H9 (cell line): Measurements from ENCODE around the gene MFSD6. TPM values are rescaled to one million over a fixed set of nuclear protein-coding genes. Genes with fewer than 3 reads are reported as not detected.

Experiments used
- DNase-seq: peaks from one replicate; pipeline ENCODE4 v3.0.0-alpha.2; 2017
- H2AFZ ChIP-seq: one replicate; pipeline ENCODE4 v1.6.1; 2013; ENCODE audit warnings: mild to moderate bottlenecking, low read length, control low read depth, moderate library complexity
- H2AK5ac ChIP-seq: 2 replicates; pipeline ENCODE4 v1.6.1; 2013; ENCODE audit warnings: low read length, control low read depth, mixed read lengths; ENCODE audit not compliant: insufficient read length
- H2BK120ac ChIP-seq: one replicate; pipeline ENCODE4 v1.6.1; 2013; ENCODE audit warnings: low read depth, mild to moderate bottlenecking, low read length, control low read depth, inconsistent platforms; ENCODE audit not compliant: poor library complexity, severe bottlenecking
- H2BK12ac ChIP-seq: 2 replicates; pipeline ENCODE4 v1.6.1; 2013; ENCODE audit warnings: low read length, control low read depth, mixed read lengths, low read depth; ENCODE audit not compliant: insufficient read length
- H2BK15ac ChIP-seq: 2 replicates; pipeline ENCODE4 v1.6.1; 2013; ENCODE audit warnings: low read depth, low read length, control low read depth
- H2BK20ac ChIP-seq: one replicate; pipeline ENCODE4 v1.6.1; 2013; ENCODE audit warnings: low read depth, mild to moderate bottlenecking, low read length, control low read depth, inconsistent platforms; ENCODE audit not compliant: poor library complexity, severe bottlenecking
- H2BK5ac ChIP-seq: 2 replicates; pipeline ENCODE4 v1.6.1; 2013; ENCODE audit warnings: low read length, control low read depth, mixed read lengths; ENCODE audit not compliant: insufficient read length
- H3K14ac ChIP-seq: 2 replicates; pipeline ENCODE4 v1.6.1; 2013; ENCODE audit warnings: low read length, control low read depth; ENCODE audit not compliant: insufficient read depth
- H3K18ac ChIP-seq: 2 replicates; pipeline ENCODE4 v1.6.1; 2013; ENCODE audit warnings: low read depth, mild to moderate bottlenecking, mixed read lengths, low read length, control low read depth; ENCODE audit not compliant: insufficient read length
- H3K23ac ChIP-seq: 2 replicates; pipeline ENCODE4 v1.6.1; 2013; ENCODE audit warnings: low read length, control low read depth, mixed read lengths, low read depth; ENCODE audit not compliant: insufficient read length
- H3K23me2 ChIP-seq: 2 replicates; pipeline ENCODE4 v1.6.1; 2013; ENCODE audit warnings: low read depth, mild to moderate bottlenecking, mixed read lengths, low read length, control low read depth; ENCODE audit not compliant: insufficient read length, poor library complexity, severe bottlenecking
- H3K27ac ChIP-seq: 2 replicates; pipeline ENCODE4 v1.5.1; 2013; ENCODE audit warnings: low read length, control low read depth, mixed read lengths, low read depth; ENCODE audit not compliant: insufficient read length
- H3K27me3 ChIP-seq: 2 replicates; pipeline ENCODE4 v1.6.1; 2013; ENCODE audit warnings: low read length, control low read depth, inconsistent platforms; ENCODE audit not compliant: insufficient read depth
- H3K4ac ChIP-seq: 2 replicates; pipeline ENCODE4 v1.6.1; 2013; ENCODE audit warnings: low read depth, mild to moderate bottlenecking, control low read depth, inconsistent platforms, low read length, moderate library complexity
- H3K4me1 ChIP-seq: 2 replicates; pipeline ENCODE4 v1.6.1; 2013; ENCODE audit warnings: low read length, control low read depth, inconsistent platforms; ENCODE audit not compliant: insufficient read depth
- H3K4me2 ChIP-seq: 2 replicates; pipeline ENCODE4 v1.6.1; 2013; ENCODE audit warnings: low read length, control low read depth, mixed read lengths; ENCODE audit not compliant: insufficient read length, insufficient read depth
- H3K56ac ChIP-seq: 2 replicates; pipeline ENCODE4 v1.6.1; 2013; ENCODE audit warnings: low read depth, mild to moderate bottlenecking, mixed read lengths, low read length, control low read depth; ENCODE audit not compliant: insufficient read length
- H3K79me1 ChIP-seq: 2 replicates; pipeline ENCODE4 v1.6.1; 2013; ENCODE audit warnings: low read depth, mild to moderate bottlenecking, moderate library complexity, low read length, control low read depth, inconsistent platforms; ENCODE audit not compliant: insufficient read depth, poor library complexity, severe bottlenecking
- H3K79me2 ChIP-seq: 2 replicates; pipeline ENCODE4 v1.6.1; 2013; ENCODE audit warnings: low read length, control low read depth, inconsistent platforms; ENCODE audit not compliant: insufficient read depth
- H3K9ac ChIP-seq: 2 replicates; pipeline ENCODE4 v1.6.1; 2013; ENCODE audit warnings: low read length, control low read depth, mixed read lengths; ENCODE audit not compliant: insufficient read length; ENCODE audit errors: extremely low read depth
- H3K9me3 ChIP-seq: one replicate; pipeline ENCODE4 v1.6.1; 2013; ENCODE audit warnings: low read depth, low read length, inconsistent platforms; ENCODE audit not compliant: control insufficient read depth
- H3T11ph ChIP-seq: one replicate; pipeline ENCODE4 v1.6.1; 2013; ENCODE audit warnings: mild to moderate bottlenecking, low read length, control low read depth, inconsistent platforms
- H4K20me1 ChIP-seq: one replicate; pipeline ENCODE4 v1.6.1; 2013; ENCODE audit not compliant: control insufficient read depth, insufficient read length, insufficient read depth
- H4K5ac ChIP-seq: 2 replicates; pipeline ENCODE4 v1.6.1; 2013; ENCODE audit warnings: low read depth, mild to moderate bottlenecking, mixed read lengths, low read length, control low read depth; ENCODE audit not compliant: insufficient read length
- H4K8ac ChIP-seq: replicated peaks from 2 replicates; pipeline ENCODE4 v1.6.1; 2013; ENCODE audit warnings: low read length, control low read depth, mixed read lengths, low read depth; ENCODE audit not compliant: insufficient read length
- H4K91ac ChIP-seq: 2 replicates; pipeline ENCODE4 v1.6.1; 2013; ENCODE audit warnings: low read depth, mild to moderate bottlenecking, moderate library complexity, mixed read lengths, low read length, control low read depth; ENCODE audit not compliant: insufficient read length
- H3K27ac Mint-ChIP-seq, 3 experiments: 2 replicates in 2 of 3; 3 replicates in 1 of 3; pipeline ENCODE4 v1.8.0; 2020 to 2021; ENCODE audit warnings: mixed read lengths in 3 of 3, mild to moderate bottlenecking in 1 of 3, moderate library complexity in 1 of 3
- H3K27me3 Mint-ChIP-seq: 2 replicates; pipeline ENCODE4 v1.8.0; 2021; ENCODE audit warnings: low read depth, mild to moderate bottlenecking, moderate library complexity, mixed read lengths
- H3K36me3 Mint-ChIP-seq, 3 experiments: 2 replicates in 2 of 3; 3 replicates in 1 of 3; pipeline ENCODE4 v1.8.0; 2020 to 2021; ENCODE audit warnings: low read depth in 3 of 3, mixed read lengths in 3 of 3; ENCODE audit not compliant: insufficient read depth in 1 of 3
- H3K4me1 Mint-ChIP-seq, 2 experiments: 2 replicates each; pipeline ENCODE4 v1.8.0; 2020; ENCODE audit warnings: mixed read lengths in 2 of 2
- H3K4me3 Mint-ChIP-seq, 2 experiments: 2 replicates in 1 of 2; 3 replicates in 1 of 2; pipeline ENCODE4 v1.8.0; 2020 to 2021; ENCODE audit warnings: mild to moderate bottlenecking in 2 of 2, mixed read lengths in 2 of 2, moderate library complexity in 1 of 2
- H3K9me3 Mint-ChIP-seq, 2 experiments: 2 replicates in 1 of 2; 3 replicates in 1 of 2; pipeline ENCODE4 v1.8.0; 2020; ENCODE audit warnings: mild to moderate bottlenecking in 2 of 2, mixed read lengths in 2 of 2, moderate library complexity in 1 of 2
- WGBS: extraction: QIAGEN DNeasy Blood & Tissue Kit; methylation state at CpG from one replicate; pipeline ENCODE4 v1.1.7; 2013; ENCODE audit warnings: missing lambda C conversion rate, low lambda C conversion rate, mixed read lengths; ENCODE audit not compliant: insufficient read length; ENCODE audit errors: extremely low coverage; 5-methylcytosine and 5-hydroxymethylcytosine counted together
- total RNA-seq: library from RNA; stranded (reverse); gene quantifications from 2 replicates; pipeline ENCODE4 v1.2.1, GENCODE V29; 2021
- TF ChIP-seq, protein P1 (sequence below): fragments of 200-600 bp; sonication (generic); conservative IDR thresholded peaks from 3 replicates; pipeline ENCODE4 v1.8.0; 2021; ENCODE audit warnings: antibody characterized with exemption, mild to moderate bottlenecking

The MFSD6 gene
- total RNA-seq, 1 experiment from 2014 or later: 4.0 TPM

DNA sequence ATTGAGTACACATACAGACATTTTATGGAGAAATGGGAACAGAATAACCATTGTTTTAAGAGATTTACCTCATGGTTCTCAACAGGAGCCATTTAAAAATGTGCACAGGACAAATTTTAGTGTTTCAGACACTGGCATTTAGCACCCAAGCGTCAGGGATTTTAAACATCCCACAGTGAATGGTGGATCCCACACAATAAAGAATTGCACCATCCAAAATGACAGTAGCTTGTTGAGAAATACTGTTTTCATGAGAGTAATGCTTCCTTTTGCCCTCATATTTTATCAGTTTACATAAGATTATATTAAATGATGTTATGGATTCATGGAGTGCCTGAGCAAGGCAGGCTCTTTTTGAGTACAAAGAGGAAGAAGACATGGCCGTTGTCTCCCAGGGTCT lies 54.0 kb downstream of the MFSD6 start:
- no peak overlapping the region for H2BK120ac ChIP-seq
- TF ChIP-seq, protein P1, sequence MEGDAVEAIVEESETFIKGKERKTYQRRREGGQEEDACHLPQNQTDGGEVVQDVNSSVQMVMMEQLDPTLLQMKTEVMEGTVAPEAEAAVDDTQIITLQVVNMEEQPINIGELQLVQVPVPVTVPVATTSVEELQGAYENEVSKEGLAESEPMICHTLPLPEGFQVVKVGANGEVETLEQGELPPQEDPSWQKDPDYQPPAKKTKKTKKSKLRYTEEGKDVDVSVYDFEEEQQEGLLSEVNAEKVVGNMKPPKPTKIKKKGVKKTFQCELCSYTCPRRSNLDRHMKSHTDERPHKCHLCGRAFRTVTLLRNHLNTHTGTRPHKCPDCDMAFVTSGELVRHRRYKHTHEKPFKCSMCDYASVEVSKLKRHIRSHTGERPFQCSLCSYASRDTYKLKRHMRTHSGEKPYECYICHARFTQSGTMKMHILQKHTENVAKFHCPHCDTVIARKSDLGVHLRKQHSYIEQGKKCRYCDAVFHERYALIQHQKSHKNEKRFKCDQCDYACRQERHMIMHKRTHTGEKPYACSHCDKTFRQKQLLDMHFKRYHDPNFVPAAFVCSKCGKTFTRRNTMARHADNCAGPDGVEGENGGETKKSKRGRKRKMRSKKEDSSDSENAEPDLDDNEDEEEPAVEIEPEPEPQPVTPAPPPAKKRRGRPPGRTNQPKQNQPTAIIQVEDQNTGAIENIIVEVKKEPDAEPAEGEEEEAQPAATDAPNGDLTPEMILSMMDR: no peak
- H3K27me3 ChIP-seq: no peaks in the 10 kb centered on the region
- no peak overlapping the region for H3K27ac Mint-ChIP-seq
- H3K4me1 Mint-ChIP-seq: 0 out of 4 replicates have a peak, but pooled peaks cover 0 to 3% of the 10 kb centered on the region in 2 experiments
- no peaks in the 10 kb centered on the region for H3K27me3 Mint-ChIP-seq
- no peaks in the 10 kb centered on the region for H3K79me2 ChIP-seq
- no peak overlapping the region for H3K56ac ChIP-seq
- no peaks in the 10 kb centered on the region for H4K20me1 ChIP-seq
- H3K18ac ChIP-seq: no peak overlapping the region
- H4K5ac ChIP-seq: no peak overlapping the region
- no peak overlapping the region for H3K4me3 Mint-ChIP-seq
- H3T11ph ChIP-seq: no peak overlapping the region
- H3K23ac ChIP-seq: no peak overlapping the region
- H3K9me3 Mint-ChIP-seq: no peaks in the 10 kb centered on the region
- H3K4me1 ChIP-seq: no peaks in the 10 kb centered on the region
- H2BK12ac ChIP-seq: no peak overlapping the region
- H2AK5ac ChIP-seq: no peak overlapping the region
- H3K9me3 ChIP-seq: no peaks in the 10 kb centered on the region
- H3K27ac ChIP-seq: no peak overlapping the region
- no peak overlapping the region for H4K8ac ChIP-seq
- H3K79me1 ChIP-seq: no peaks in the 10 kb centered on the region
- H2BK20ac ChIP-seq: no peak overlapping the region
- WGBS: no CpG with 5 or more reads among the region's 2 CpGs
- H3K14ac ChIP-seq: no peak overlapping the region
- H4K91ac ChIP-seq: no peak overlapping the region
- no peak overlapping the region for H3K4ac ChIP-seq
- H2BK5ac ChIP-seq: no peak overlapping the region
- no peaks in the 10 kb centered on the region for H3K23me2 ChIP-seq
- H3K9ac ChIP-seq: no peak overlapping the region
- no peak overlapping the region for H2AFZ ChIP-seq
- no peak overlapping the region for H2BK15ac ChIP-seq
- no peaks in the 10 kb centered on the region; a peak in 1 of 7 replicates for H3K36me3 Mint-ChIP-seq
- H3K4me2 ChIP-seq: no peak overlapping the region
- DNase-seq: no peak
